GM19467 (cell line): ENCODE measurements around the gene NDUFAF2.
"Not testable (repeated sequence)": the region's sequence is repeated elsewhere in the genome, so short reads cannot be mapped to it uniquely, and the experiment has no call there.

Experiments
- ATAC-seq: cut with Tn5 transposase; IDR thresholded peaks from one replicate; pipeline ENCODE4 v1.9.1; 2021; ENCODE audit warnings: mild to moderate bottlenecking, moderate library complexity; ENCODE audit not compliant: unreplicated experiment

Gene NDUFAF2

DNA sequence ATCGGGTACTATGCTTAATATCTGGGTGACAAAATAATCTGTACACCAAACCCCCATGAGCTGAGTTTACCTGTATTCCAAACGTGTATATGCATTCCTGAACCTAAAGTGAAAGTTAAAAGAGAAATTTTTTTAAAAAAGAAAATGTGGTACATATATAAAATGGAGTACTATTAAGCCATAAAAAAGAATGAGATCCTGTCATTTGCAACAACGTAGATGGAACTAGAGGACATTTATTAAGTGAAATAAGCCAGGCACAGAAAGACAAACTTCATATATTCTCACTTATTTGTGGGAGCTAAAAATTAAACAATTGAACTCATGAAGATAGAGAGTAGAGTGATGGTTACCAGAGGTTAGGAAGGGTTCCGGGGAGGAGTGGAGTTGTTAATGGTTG is 44.8 kb downstream of the NDUFAF2 start:
- no peak for ATAC-seq

DNA sequence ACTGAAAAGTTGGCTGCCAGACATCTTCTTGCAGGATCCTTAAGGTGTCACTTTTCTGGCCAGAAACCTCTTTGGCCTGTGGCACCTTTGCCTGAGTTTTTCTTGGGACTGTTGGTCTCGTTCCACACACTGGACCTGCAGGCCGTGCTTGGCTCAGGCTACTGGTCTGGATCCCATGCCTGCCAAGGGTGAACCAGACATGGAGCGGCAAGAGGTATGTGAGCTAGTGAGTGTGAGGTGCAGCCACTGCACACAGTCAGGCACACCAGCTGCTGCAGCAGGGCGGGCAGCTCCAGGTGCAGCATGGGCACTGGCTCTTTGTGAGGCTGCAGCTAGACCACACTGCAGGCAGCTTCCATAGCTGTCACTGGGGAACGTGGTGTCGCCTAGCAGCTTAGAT is 47.9 kb downstream of the NDUFAF2 start:
- no peak for ATAC-seq

DNA sequence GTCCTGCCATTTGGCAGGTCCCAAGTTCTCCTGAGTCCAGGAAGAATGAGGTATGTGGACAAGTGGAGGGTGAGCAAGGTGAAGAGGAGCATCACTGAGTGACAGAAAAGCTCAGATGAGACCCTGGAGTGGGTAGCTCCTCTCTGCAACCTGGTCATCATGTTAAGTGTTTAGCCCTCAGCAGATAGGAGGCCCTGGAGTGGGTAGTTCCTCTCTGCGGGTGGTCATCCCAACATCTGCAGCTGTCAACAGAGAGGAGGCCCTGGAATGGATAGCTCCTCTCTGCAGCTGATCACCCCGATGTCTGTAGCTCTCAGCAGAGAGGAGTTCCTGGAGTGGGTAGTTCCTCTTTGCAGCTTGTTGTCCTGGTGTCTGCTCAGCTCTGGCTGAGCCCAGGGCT is 48.4 kb downstream of the NDUFAF2 start:
- no peak for ATAC-seq

DNA sequence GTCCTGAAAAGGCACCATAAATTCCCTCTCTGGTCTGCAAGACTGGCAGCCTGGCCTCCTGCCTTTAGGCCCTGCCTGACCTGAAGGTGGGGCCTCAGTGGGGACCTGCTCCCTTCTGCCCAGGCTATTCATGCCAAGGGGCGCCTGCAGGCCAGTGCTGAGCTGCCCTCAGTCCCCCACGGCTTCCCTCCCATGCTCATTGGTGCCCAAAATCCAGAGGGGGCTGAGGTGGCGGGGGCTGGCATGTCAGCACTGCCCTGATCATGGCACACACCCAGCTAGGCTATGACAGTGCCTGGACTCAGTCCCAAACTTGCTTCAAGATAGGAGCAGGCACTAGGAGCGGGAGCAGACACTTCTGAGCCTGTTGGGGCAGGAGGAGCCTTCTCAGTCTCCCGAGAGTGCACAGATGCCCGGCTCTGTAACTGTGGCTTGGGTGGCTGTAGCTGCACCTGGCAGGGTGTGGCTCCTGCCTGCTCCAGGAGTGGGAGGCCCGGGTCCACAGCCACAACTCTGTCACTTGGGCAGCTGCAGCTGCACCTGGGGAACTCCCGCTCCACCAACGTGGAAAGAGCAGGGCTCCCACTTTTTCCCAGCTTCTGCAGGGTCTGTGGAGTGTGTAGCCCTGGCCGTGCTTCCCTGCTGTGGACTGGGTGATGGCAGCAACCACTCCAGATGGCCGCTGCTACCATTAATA is 49.0 kb downstream of the NDUFAF2 start:
- no peak for ATAC-seq

DNA sequence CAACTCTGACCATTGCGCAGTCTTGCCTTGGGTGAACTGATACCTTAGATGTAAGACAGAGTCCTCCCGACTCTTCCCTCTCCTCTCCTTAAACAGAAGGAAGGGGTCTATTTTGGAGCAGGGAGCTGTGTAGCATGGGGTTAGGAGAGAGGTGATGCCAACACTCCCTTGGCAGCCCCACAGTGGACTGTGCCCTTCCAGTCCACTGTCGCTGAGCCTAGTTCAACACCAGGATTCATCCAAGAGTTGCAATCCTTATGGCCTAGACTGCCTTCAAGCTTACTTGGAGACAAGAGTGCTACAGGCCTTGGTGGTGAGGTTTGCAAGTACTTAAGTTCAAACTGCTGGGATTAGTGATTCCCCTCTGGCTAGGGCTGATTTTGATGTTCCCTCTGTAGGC is 51.4 kb downstream of the NDUFAF2 start:
- ATAC-seq = no peak

DNA sequence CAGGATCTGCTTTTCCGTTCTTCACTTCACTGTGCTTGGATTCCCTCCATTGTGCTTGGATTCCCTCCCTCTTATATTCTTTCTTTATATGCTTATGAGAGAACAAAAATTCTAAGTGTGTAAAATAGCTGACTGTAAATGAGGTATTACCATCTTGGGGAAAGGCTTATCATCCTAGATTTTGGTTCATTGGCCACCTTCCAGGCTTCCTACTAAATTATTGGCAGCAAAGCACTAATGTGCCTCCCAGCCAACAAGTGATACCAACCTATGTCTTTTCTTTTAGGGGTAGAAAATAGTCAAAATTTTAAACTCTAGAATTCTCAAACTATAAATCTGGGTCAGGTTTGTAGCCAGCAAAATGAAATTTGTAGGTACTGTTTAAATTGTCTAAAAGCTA is 52.7 kb downstream of the NDUFAF2 start:
- no peak for ATAC-seq

DNA sequence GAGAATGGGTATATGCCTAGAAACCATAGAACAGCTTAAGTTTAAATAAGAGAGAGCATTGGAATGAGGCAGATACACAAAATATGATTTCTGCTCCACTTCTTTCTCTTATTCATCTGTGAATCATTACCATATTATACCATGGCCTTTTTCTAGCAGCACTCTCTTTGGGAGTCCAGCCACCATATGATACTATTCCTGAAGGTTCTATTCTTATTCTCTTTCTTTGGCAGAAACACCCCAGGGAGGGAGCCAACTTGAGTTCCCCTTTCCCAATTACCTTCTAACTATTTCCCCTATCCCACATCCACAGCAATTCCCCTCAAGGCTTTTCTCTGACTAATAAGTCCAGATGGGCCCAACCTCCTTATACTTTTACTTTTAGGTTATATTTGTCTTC is 55.9 kb downstream of the NDUFAF2 start:
- no peak for ATAC-seq

DNA sequence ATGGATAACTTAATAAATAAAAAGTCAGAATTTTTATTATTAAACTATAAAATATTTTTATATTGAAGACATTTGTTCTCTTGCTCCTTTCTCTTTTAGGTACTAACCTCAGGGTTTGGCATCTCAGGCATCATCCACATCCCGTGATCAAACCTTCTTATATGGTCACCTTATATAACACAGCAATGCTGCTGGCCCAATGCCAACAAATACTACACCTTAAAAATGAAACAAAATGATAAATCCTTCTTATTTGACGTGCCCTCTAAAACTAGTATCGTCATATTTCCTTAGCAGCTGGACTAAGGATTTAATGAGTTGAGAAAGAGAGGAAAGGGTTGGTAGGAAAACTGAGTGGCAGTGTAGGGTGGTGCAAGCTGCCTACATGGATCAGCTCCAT is 56.6 kb downstream of the NDUFAF2 start:
- ATAC-seq = no peak

DNA sequence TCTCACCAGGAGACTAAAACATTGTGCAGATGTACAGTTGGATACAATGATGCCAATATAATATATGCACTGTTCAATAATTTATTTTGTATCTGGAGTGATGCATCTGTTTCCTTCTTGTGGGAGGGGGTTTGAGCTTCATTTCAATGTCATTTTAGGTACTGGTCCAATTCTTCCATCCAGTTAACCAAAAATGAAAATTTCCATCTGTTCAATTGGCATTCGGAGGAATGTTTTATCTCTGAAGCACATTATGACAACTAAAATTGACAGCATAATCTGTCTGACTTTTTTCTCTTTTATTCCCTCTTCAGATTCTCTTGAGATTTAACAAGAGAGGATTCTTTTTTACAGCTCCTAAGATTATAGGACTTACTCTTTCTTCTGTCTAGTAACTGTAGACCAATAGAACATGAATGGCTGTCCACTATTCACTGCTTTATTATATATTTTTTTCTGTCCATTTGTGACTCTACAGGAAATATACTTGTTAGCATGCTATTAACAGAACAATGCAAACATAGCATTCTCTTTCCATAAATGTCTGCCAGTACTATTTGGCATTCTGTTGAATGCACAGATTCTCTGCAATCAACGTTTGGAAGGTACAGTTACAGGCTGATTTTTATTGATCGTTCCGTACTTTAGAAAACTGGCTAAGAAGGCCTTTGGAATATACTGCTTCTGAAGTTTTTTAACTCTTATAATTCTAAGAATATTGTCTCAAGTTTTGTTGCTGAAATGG is 57.8 kb downstream of the NDUFAF2 start:
- ATAC-seq = no peak

DNA sequence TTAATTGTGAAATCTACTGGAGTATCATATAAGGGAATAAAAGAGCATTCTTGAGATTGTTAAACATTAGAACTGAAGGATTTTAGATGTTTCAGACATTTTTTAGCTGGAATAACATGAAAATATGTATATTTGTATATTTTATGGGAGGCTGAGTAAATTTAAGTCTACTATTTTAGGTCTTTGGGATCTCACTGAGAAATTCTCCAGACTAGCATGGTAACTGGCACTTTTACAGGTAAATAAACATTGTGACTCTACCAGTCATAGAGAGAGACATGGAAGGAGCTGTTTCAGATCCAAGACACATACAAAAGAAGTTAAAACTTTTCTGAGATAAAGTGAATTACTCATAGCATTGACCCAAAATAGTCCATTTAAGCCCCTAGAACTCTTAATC is 59.4 kb downstream of the NDUFAF2 start:
- no peak for ATAC-seq

DNA sequence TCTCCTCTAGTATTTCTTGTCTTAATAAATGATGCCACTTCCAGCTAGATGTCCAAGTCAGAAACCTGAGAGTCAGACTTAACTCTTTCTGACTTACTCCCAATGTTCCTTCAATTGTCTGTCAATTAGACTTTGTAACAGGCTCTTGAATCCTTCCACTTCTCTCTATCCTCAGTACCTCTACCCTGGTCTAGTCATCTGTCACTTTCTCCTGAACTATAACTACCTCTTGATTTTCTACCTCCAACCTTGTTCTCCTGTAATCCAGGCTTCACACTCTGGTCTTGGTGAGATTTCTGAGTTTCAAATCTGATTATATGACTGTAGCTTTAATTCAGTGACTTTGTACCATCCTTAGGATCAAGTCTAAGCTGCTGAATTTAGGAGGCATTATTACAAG is 64.9 kb downstream of the NDUFAF2 start:
- no peak for ATAC-seq

DNA sequence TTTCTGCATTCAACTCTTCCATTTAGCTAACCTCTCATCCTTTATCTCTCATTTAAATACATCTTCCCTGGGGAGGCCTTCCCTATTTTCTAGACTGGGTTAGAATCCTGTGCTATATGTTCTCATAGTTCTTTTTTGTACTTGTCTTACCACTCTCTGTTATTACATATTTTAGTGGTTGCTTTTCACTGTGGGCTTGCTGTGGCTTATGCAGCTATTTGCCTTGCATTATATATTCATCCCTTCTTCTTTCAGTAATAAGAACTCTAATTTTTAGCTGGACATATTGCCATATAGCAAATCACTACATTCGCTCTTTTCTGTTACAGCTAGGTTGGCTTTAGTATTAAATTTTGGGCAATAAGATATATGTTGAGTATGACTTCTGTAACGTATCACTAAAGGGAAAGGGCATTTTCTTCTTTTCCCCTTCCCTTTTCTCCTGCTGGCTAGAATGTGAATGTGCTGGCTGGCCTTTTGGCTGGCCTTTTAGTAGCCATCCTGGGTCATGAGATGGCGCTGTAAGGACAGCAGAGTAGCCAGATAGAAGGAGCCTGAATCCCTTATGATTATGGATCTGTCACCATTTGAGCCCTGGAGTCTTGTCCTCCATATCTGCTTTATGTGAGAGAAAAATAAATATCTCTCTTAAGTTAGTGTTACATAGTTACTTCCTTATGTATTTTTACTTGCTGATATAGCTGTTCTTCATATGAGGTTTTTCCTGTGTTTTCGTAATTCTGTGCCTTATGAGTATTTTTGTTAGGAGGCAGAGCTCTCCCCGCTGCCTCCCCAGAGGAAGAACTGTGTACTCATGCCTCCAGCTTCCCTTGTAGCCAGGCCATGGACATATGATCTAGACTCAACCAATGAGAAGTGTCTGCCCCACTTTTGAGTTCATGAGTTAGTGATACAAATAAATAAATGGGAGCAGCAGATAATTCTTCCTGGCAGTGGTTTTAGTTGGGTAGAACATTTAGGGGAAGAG is 65.8 kb downstream of the NDUFAF2 start:
- no peak for ATAC-seq

DNA sequence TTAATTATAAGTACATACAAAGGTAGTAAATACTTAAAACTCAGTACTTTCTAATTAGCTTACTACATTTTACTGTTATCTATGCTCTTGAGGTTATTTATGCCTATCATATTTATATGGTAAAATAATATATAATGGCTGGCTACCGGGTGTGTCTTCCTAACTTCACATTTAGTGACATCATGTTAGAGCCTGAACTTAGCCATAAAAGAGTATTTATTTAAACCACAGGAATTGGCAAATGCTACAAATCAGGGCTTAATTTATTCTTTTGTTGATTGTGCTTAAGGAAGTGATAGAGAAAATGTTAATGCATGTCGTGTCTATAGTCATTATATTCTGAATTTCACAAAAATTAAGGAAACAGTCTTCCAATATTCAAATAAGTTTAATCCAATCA is 73.1 kb downstream of the NDUFAF2 start:
- no peak for ATAC-seq

DNA sequence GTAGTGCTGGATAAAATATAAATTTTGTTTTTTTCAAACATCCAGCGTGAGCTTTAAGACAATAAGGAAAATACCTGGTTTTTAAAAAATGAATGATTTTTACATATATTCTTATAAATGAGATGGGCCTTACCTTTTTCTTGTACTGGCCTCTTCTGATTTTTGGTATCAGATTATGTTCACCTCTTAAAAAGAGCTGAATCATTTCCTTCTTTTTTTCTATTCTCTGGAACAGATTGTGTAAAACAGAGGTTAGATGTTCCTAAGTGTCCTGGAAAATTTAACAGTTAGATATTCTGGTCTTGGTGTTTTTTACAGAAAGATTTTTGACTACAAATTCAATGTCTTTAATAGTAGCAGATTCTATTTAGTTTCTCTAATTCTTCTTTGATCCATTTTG is 74.6 kb downstream of the NDUFAF2 start:
- no peak for ATAC-seq

DNA sequence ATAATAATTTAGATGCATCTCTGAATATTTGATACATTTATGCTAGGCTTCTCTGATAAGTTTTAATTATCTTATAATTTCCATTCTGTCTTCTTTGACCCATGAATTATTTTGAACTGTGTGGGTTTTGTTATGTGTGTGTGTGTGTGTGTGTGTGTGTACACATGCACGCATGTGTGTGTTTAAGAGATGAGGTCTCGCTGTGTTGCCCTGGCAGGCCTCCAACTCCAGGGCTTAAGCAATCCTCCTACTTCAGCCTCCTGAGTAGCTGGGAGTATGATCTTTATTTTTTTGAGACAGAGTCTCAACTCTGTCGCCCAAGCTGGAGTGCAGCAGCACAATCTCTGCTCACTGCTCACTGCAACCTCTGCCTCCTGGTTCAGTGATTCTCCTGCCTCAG is 75.4 kb downstream of the NDUFAF2 start:
- no peak for ATAC-seq

DNA sequence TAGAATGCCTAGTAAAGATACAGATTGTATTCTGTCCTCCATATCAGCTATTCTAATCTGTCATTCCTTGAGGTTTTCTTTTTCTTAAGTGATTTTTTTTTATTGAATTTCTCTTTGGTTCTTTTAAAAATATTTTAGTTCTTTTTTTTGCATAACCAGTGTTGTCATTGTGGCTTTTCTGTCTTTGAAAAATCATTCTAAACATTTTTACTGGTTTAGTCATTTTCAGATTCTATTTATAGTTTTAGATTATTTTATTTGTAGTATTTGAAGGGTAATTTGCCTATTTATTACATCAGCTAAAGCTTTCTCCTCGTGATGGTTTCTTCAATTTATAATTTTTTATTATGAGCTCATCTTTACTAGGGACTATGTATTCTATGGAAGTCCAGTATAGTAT is 78.1 kb downstream of the NDUFAF2 start:
- no peak for ATAC-seq

DNA sequence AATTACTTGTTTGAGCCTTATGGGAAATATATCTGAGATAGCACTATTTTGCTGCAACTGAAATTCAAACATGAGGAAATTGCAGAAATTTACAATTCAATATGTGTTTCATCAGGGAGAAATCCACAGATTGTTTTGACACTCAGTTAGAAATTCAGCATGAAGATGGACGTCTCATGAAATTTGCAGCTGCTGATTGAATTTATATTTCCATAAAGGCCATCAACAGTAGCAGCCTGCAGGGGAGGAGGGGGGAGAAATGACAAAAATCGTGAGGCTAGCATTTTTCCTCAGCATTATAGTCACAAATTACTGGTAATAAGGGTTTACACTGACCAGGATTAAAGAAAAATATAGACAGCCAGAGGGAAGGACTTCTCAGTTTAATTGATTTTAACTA is 81.0 kb downstream of the NDUFAF2 start:
- ATAC-seq = no peak

DNA sequence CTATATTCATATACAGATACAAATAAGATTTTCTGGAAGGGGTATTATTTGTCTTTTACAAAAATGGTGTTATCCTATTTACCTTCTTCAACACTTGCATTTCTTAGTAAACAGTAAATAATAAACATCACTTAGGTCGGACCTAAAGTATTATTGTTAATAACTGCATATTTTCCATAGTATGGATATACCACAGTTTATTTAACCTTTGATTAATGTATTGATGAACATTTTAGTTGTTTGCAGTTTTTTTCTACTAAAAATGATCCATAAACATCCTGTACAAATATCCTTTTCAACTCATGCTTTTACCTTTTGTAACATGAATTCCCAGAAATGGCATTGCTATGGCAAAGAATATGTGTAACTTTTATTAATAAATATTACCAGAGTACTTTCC is 83.4 kb downstream of the NDUFAF2 start:
- ATAC-seq = no peak

DNA sequence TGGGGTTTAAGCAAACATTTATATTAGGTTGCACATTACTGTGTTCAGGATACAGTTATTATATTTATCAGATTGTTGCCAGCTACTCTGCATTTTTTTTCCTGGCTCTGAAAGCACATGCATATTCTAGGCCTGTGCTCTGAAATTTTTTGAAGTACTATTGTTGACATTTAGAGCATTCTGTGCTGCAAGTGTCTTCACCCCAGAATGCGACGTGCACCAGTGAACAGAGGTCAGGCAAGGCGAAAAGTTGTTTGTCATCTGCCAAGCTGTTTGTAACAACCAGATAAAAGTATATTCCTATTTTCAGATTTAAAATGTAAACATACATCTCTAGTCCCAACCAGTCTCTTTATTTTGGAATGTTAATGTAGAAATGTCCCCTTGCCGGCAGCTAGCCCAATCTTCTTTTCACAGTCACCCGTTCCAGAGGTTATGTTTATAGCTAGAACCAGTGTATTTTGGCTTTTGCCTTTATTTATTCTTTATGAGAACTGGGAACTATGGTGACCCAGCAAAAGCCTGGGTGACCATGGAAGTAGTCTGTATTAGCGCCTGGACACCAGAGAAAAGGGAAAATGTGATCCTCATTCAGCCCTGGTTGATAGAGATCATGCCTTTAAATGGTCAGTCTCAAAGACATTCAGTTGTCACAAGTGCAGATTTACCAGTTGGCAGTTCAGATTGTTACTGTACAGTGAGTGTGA is 84.6 kb downstream of the NDUFAF2 start:
- ATAC-seq = no peak

DNA sequence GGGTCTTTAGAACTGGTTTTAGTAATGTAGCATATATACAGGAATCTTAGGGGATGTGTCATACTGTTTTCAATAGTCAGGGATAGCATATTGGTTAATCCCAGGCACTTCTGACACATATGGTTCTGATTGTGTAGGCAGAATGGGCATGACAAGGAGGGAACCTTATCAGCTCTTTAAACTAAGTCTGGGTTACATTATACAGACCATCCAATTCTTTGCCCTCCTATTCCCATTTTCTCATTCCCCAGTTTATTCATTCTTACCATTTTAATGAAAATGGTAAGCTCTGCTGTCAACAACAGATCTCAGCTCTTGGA is 85.1 kb downstream of the NDUFAF2 start:
- no peak for ATAC-seq

DNA sequence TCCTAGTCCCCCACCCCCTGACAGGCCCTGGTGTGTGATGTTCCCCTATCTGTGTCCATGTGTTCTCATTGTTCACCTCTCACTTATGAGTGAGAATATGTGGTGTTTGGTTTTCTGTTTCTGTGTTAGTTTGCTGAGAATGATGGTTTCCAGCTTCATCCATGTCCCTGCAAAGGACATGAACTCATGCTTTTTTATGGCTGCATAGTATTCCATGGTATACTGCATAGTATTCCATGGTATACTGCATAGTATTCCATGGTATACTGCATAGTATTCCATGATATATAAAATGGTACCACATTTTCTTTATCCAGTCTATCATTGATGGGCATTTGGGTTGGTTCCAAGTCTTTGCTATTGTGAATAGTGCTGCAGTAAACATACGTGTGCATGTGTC is 86.3 kb downstream of the NDUFAF2 start:
- ATAC-seq = not testable (repeated sequence)
